Forelimb muscle (tissue), 1 donor: Measurements from ENCODE around the gene CIAO2B. TPM values are rescaled to one million over a fixed set of nuclear protein-coding genes. Genes with fewer than 3 reads are reported as not detected.
"Not testable (repeated sequence)": the region's sequence is repeated elsewhere in the genome, so short reads cannot be mapped to it uniquely, and the experiment has no call there.

Experiments
- DNase-seq: peaks from one replicate; pipeline ENCODE4 v3.0.0-alpha.2; 2013; ENCODE audit warnings: low read depth
- polyA plus RNA-seq: library from polyadenylated mRNA; unstranded; fragments of 120-200 nt; gene quantifications from one replicate; pipeline ENCODE4 v1.2.1, GENCODE V29; 2013; ENCODE audit not compliant: insufficient read length

Gene CIAO2B
- polyA plus RNA-seq, 1 donor = 89.6 TPM

- DNase-seq = no peak
These were observed 30.4 kb downstream of the CIAO2B start for GRCh38 chr16:66903544-66904427.

GRCh38 chr16:66902648-66903543 lies 31.3 kb downstream of the CIAO2B start:
- no peak for DNase-seq

- DNase-seq = no peak
These were observed 32.6 kb downstream of the CIAO2B start for GRCh38 chr16:66901626-66902025.

- no peak for DNase-seq
These were observed 33.3 kb downstream of the CIAO2B start for GRCh38 chr16:66900721-66901441.

GRCh38 chr16:66899945-66900710 lies 34.1 kb downstream of the CIAO2B start:
- no peak for DNase-seq

- DNase-seq = no peak
These were observed 34.8 kb downstream of the CIAO2B start for GRCh38 chr16:66899310-66899944.

- DNase-seq = no peak
These were observed 35.3 kb downstream of the CIAO2B start for GRCh38 chr16:66898933-66899309.

GRCh38 chr16:66898207-66898606 lies 36.0 kb downstream of the CIAO2B start:
- no peak for DNase-seq

- not testable (repeated sequence) for DNase-seq
These were observed 37.5 kb downstream of the CIAO2B start for GRCh38 chr16:66896682-66897081.

GRCh38 chr16:66895999-66896398 lies 38.2 kb downstream of the CIAO2B start:
- no peak for DNase-seq

GRCh38 chr16:66895689-66895979 lies 38.6 kb downstream of the CIAO2B start:
- DNase-seq = no peak

- DNase-seq = peak; percentile 41
These were observed 39.1 kb downstream of the CIAO2B start for GRCh38 chr16:66894948-66895688.

- no peak for DNase-seq
These were observed 40.1 kb downstream of the CIAO2B start for GRCh38 chr16:66894055-66894454.

- no peak for DNase-seq
These were observed 42.4 kb downstream of the CIAO2B start for GRCh38 chr16:66891797-66892196.

- no peak for DNase-seq
These were observed 42.8 kb downstream of the CIAO2B start for GRCh38 chr16:66891360-66891759.

GRCh38 chr16:66890799-66891198 lies 43.4 kb downstream of the CIAO2B start:
- no peak for DNase-seq

- no peak for DNase-seq
These were observed 44.6 kb downstream of the CIAO2B start for GRCh38 chr16:66889622-66890021.

GRCh38 chr16:66888647-66889615 lies 45.3 kb downstream of the CIAO2B start:
- no peak for DNase-seq

- DNase-seq = no peak
These were observed 47.3 kb downstream of the CIAO2B start for GRCh38 chr16:66886914-66887313.
